A673 (cell line): ENCODE measurements around the gene LCN10. TPM values are rescaled to one million over a fixed set of nuclear protein-coding genes. Genes with fewer than 3 reads are reported as not detected.

Source experiments
- BruUV-seq: library from RNA; stranded (reverse); fragments of 400-500 nt; replicated peaks from 2 replicates; lab custom pipeline; 2021; lab: Mats Ljungman, UMichigan
- CTCF ChIA-PET: fragments of 300-600 bp; sonication (Branson Sonifier 250); formaldehyde crosslinking; loops from one replicate; lab custom pipeline; 2022; ENCODE audit warnings: antibody characterized with exemption; lab: Charles Lee
- POLR2A ChIA-PET: fragments of 300-600 bp; sonication (Branson Sonifier 250); formaldehyde crosslinking; loops from one replicate; lab custom pipeline; 2022; ENCODE audit warnings: antibody characterized with exemption; ENCODE audit not compliant: low non-redundant PET; lab: Charles Lee
- DNase-seq: peaks from one replicate; pipeline ENCODE4 v3.0.0-alpha.2; 2015; ENCODE audit warnings: low spot score
- H3K27ac ChIP-seq: fragments of 200-600 bp; sonication (generic); 2 replicates; pipeline ENCODE4 v1.5.1; 2016; ENCODE audit warnings: mixed run types, low read depth, mild to moderate bottlenecking, mixed read lengths, antibody characterized with exemption, low read length; ENCODE audit not compliant: poor library complexity, severe bottlenecking
- H3K27me3 ChIP-seq: fragments of 200-600 bp; sonication (generic); replicated peaks from 2 replicates; pipeline ENCODE4 v1.6.1; 2017; ENCODE audit warnings: mixed run types, low read depth, mild to moderate bottlenecking, mixed read lengths, antibody characterized with exemption, low read length; ENCODE audit not compliant: insufficient read depth, poor library complexity
- H3K36me3 ChIP-seq: fragments of 200-600 bp; sonication (generic); 2 replicates; pipeline ENCODE4 v1.6.1; 2016; ENCODE audit warnings: mixed run types, mild to moderate bottlenecking, mixed read lengths, antibody characterized with exemption, low read length; ENCODE audit not compliant: insufficient read depth, poor library complexity, severe bottlenecking
- H3K4me1 ChIP-seq: fragments of 200-600 bp; sonication (generic); 2 replicates; pipeline ENCODE4 v1.6.1; 2017; ENCODE audit warnings: mixed run types, mild to moderate bottlenecking, mixed read lengths, antibody characterized with exemption, low read length; ENCODE audit not compliant: insufficient read depth, poor library complexity, severe bottlenecking
- H3K4me3 ChIP-seq: fragments of 200-600 bp; sonication (generic); 2 replicates; pipeline ENCODE4 v1.5.1; 2016; ENCODE audit warnings: low read depth, mixed run types, mild to moderate bottlenecking, mixed read lengths, low read length; ENCODE audit not compliant: poor library complexity, severe bottlenecking
- H3K9me3 ChIP-seq: fragments of 200-600 bp; sonication (generic); 2 replicates; pipeline ENCODE4 v1.6.1; 2016; ENCODE audit warnings: mixed run types, low read depth, mild to moderate bottlenecking, mixed read lengths, antibody characterized with exemption, low read length; ENCODE audit not compliant: poor library complexity, severe bottlenecking
- EZH2 ChIP-seq: fragments of 200-600 bp; sonication (generic); IDR thresholded peaks from 2 replicates; pipeline ENCODE4 v1.6.1; 2017; ENCODE audit warnings: borderline replicate concordance, low read depth, mild to moderate bottlenecking, mixed read lengths, antibody characterized with exemption, low read length; ENCODE audit not compliant: poor library complexity, severe bottlenecking
- intact Hi-C: fragments of 100-400 bp; cut with micrococcal nuclease; formaldehyde crosslinking; loops from one replicate; pipeline ENCODE4 v1.10.0; 2022; ENCODE audit not compliant: unreplicated experiment
- total RNA-seq: library from RNA; stranded (reverse); gene quantifications from 2 replicates; pipeline ENCODE4 v1.2.3, GENCODE V29; 2021
- TF ChIP-seq, protein P1 (sequence below): fragments of 300-800, 200-600 bp; sonication (generic); conservative IDR thresholded peaks from 2 replicates; pipeline ENCODE4 v1.5.1; 2017; ENCODE audit warnings: low read depth, mild to moderate bottlenecking, antibody characterized with exemption, low read length, moderate library complexity, mixed read lengths

LCN10 gene
- total RNA-seq, 1 experiment from 2014 or later, result 0.15 TPM

DNA sequence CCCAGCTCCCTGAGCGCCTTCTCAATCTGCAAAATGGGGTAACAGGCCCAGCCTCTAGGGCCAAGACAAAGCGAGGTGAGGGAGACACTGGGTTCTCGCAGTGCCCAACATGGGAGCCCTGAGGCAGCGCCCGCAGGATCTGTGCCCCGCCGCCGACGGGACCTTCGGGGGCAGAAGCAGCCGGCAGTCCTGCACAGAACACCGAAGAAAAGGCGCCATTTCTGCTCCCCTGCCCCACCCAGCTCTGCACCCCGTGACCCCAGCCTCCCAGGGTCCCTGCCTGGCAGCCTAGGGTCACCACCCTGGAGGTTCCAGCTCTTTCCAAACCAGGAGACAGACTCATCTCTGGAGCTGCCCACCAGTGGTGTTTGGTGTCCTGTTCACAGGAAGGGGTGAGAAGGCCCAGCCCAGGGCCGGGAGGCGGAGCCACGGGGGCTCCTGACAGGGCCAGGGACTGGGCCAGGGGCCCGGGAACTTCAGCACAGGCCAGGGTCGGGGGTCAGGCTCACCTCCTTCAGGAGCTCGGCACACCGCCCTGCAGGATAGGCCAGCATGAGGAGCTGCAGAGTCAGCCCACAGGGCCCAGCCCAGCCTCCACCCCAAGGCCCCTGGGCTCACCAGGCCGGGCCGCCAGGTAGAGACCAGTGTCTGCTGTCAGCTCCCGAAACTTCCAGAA is 12.0 kb upstream of the LCN10 start:
- Histone ChIP-seq H3K4me1 (no peaks in the 10 kb centered on the region), H3K4me3 (no peak overlapping the region), H3K27me3 (no peaks in the 10 kb centered on the region), H3K27ac (no peak overlapping the region), H3K36me3 (no peaks in the 10 kb centered on the region), H3K9me3 (peaks cover 7% of the 10 kb centered on the region)
- ChIA-PET POLR2A (no interaction called here), CTCF (interaction anchor here (0.6 kb wide), 1 partner anchor 658 kb away, joined by 10 read pairs; no protein-coding TSS in a partner anchor)
- TF ChIP-seq, protein P1, sequence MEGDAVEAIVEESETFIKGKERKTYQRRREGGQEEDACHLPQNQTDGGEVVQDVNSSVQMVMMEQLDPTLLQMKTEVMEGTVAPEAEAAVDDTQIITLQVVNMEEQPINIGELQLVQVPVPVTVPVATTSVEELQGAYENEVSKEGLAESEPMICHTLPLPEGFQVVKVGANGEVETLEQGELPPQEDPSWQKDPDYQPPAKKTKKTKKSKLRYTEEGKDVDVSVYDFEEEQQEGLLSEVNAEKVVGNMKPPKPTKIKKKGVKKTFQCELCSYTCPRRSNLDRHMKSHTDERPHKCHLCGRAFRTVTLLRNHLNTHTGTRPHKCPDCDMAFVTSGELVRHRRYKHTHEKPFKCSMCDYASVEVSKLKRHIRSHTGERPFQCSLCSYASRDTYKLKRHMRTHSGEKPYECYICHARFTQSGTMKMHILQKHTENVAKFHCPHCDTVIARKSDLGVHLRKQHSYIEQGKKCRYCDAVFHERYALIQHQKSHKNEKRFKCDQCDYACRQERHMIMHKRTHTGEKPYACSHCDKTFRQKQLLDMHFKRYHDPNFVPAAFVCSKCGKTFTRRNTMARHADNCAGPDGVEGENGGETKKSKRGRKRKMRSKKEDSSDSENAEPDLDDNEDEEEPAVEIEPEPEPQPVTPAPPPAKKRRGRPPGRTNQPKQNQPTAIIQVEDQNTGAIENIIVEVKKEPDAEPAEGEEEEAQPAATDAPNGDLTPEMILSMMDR, result no peak
- TF ChIP-seq EZH2, result no peak
- DNase-seq, result no peak
- intact Hi-C loops, result no loop called here
- no TSS peak for BruUV-seq

DNA sequence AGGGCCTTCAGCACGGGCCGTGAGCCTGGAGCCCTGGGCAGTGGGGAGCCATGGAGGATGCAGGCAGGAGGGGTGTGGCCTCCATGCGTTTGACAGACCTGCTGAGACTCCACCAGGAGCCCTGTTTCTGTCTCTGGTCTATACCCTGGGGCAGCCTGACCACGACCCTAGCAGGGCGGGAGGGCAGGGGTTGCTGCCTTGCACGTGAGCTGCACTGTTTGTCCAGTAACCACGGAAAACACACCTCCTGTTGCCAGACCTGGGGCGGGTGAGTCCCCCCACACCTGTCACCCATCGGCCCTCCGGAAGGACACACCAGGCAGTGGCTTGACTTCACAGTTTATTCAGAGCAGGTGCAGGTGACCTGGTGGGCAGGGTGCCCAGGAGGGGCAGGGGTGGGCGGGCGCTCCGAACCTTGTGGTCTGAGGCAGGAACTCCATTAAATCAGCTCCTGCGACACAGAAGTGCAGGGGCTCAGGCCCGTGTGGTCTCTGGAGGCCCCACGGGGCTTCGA is 11.4 kb upstream of the LCN10 start:
- H3K9me3 ChIP-seq, result peaks cover 7% of the 10 kb centered on the region
- no peak overlapping the region for H3K27ac ChIP-seq
- no peaks in the 10 kb centered on the region for H3K4me1 ChIP-seq
- no peaks in the 10 kb centered on the region for H3K27me3 ChIP-seq
- intact Hi-C loops, result no loop called here
- no peaks in the 10 kb centered on the region for H3K36me3 ChIP-seq
- TF ChIP-seq, protein P1, result no peak
- no peak for TF ChIP-seq EZH2
- no peak for DNase-seq
- POLR2A ChIA-PET, result no interaction called here
- no peak overlapping the region for H3K4me3 ChIP-seq
- CTCF ChIA-PET, result interaction anchor here (0.6 kb wide), 1 partner anchor 657 kb away, joined by 10 read pairs; no protein-coding TSS in a partner anchor
- BruUV-seq, result no TSS peak

DNA sequence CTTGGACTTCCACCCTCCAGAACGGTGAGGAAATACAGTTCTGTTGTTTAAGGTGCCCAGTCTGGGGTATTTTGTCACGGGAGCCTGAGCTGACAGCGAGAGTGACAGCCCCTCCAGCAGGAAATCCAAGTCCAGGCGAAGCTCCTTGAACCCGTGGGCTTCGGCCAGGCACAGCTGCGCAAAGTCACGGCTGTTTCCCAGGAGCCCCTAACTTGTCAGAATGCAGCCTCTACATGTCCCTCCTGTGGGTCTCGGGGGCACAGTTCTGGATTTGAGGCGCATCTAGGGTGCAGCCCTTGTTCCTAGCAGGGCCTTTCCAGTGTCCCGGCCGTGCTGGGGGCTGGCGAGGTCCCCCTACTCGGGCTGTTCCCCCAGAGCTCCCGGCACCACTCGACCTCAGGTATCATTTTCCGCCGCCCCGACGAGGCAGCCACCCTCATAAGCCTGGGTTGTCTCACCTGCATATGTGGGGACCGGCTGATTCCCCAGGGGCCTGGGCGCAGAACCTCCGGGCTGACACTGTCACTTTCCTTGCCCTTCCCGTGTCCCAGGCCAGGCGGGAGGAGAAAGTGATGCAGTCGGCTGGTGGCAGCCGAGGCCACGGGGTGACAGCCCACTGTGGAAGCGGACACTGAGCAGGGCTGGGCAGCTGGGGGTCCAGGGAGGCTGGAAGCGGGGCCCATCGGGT is 10.8 kb upstream of the LCN10 start:
- ChIA-PET POLR2A (no interaction called here), CTCF (no interaction called here)
- intact Hi-C loops, result no loop called here
- Histone ChIP-seq H3K27ac (no peak overlapping the region), H3K4me1 (no peaks in the 10 kb centered on the region), H3K36me3 (no peaks in the 10 kb centered on the region), H3K4me3 (no peak overlapping the region), H3K9me3 (peaks cover 7% of the 10 kb centered on the region), H3K27me3 (no peaks in the 10 kb centered on the region)
- TF ChIP-seq EZH2, result no peak
- TF ChIP-seq, protein P1, result no peak
- DNase-seq, result no peak
- BruUV-seq, result no TSS peak
